NCI-H774 (cell line): ENCODE results near the gene SYCP2.
"Not testable (repeated sequence)": the region's sequence is repeated elsewhere in the genome, so short reads cannot be mapped to it uniquely, and the experiment has no call there.

Source experiments
- DNase-seq: peaks from one replicate; lab custom pipeline; 2025; lab: John Stamatoyannopoulos, UW

The SYCP2 gene, protein sequence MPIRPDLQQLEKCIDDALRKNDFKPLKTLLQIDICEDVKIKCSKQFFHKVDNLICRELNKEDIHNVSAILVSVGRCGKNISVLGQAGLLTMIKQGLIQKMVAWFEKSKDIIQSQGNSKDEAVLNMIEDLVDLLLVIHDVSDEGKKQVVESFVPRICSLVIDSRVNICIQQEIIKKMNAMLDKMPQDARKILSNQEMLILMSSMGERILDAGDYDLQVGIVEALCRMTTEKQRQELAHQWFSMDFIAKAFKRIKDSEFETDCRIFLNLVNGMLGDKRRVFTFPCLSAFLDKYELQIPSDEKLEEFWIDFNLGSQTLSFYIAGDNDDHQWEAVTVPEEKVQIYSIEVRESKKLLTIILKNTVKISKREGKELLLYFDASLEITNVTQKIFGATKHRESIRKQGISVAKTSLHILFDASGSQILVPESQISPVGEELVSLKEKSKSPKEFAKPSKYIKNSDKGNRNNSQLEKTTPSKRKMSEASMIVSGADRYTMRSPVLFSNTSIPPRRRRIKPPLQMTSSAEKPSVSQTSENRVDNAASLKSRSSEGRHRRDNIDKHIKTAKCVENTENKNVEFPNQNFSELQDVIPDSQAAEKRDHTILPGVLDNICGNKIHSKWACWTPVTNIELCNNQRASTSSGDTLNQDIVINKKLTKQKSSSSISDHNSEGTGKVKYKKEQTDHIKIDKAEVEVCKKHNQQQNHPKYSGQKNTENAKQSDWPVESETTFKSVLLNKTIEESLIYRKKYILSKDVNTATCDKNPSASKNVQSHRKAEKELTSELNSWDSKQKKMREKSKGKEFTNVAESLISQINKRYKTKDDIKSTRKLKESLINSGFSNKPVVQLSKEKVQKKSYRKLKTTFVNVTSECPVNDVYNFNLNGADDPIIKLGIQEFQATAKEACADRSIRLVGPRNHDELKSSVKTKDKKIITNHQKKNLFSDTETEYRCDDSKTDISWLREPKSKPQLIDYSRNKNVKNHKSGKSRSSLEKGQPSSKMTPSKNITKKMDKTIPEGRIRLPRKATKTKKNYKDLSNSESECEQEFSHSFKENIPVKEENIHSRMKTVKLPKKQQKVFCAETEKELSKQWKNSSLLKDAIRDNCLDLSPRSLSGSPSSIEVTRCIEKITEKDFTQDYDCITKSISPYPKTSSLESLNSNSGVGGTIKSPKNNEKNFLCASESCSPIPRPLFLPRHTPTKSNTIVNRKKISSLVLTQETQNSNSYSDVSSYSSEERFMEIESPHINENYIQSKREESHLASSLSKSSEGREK (N-terminal part only)

DNA sequence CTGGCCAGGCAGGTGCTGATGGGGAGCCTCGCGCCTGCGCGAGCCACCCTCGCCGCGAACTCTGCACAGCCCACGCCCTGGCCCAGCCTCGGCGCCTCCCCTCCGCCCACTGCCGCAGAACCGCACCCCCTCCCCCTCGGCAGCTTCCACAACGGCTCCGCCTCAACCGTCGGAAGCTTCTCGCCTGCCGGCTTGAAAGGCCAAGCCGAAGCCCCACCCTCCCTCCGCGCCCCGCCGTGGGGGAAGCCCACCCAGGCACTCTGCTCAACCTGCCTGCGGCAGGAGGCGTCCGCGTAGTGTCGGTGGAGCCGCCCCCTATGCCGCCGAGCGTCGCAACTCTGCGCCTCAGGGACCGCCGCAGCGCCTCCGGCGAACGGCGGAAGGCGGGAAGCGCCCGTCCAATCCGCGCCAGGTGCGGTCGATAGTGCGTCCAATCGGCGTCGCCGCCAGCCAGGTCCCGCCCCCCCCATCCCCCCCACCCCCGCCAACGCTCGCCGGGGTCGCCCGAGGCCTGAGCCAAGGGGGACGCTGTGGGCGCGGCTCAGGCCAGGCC lies at the start of gene SYCP2:
Gene SYCP2, minus strand, starts transcription at position 342 of the 553 bp plus-strand sequence. CDS start 11,224 bp downstream, outside the sequence.
- no peak for DNase-seq

DNA sequence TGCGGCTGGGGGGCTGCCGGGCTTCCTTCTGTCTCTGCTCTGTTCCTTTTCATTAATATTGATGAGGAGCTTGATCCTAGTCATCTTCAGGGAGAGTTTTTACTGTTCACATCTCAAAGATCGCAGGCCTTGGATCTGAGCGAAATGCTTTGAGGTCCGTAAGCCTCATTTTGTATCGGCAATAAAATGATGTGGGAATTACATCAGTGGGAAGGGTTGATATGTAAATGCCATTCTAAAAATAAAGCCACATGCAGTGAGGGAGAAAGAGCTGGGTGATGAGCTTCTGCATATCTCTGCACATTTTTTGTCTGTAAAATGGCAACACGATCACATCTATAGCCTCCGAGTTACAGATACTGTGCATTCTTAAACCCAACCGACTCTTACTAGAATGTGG lies 49.6 kb upstream of the SYCP2 start:
- no peak for DNase-seq

GRCh38 chr20:59977086-59977485 lies 43.6 kb upstream of the SYCP2 start:
- DNase-seq: no peak

- no peak for DNase-seq
Measured at GRCh38 chr20:59976156-59976782, 42.8 kb upstream of the SYCP2 start.

GRCh38 chr20:59972037-59972801 lies 38.8 kb upstream of the SYCP2 start:
- no peak for DNase-seq

- no peak for DNase-seq
Measured at GRCh38 chr20:59971428-59971827, 38.0 kb upstream of the SYCP2 start.

- DNase-seq: no peak
Measured at GRCh38 chr20:59966428-59966827, 33.0 kb upstream of the SYCP2 start.

GRCh38 chr20:59962155-59962554 lies 28.7 kb upstream of the SYCP2 start:
- no peak for DNase-seq

DNA sequence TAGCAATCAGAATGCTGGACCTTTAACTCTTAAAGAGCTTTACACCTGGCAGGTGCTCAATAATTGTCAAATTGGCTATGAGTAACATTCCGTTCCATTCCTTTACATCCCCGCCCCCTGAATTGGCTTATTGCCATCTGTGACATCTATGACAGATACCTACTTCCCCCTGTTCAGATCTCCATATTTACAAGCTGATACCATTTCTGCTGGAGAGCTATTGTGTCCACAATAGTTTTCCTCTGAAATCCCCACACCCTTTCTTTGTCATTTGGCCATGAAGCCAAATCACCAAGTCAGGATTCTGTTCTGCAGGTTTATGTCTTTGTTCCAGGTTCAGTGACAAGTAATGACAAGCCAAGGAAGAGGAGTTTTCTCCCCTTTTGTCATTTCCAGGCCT lies 28.0 kb upstream of the SYCP2 start:
- no peak for DNase-seq

- peak; percentile 28 for DNase-seq
Measured at GRCh38 chr20:59958626-59959025, 25.2 kb upstream of the SYCP2 start.

DNA sequence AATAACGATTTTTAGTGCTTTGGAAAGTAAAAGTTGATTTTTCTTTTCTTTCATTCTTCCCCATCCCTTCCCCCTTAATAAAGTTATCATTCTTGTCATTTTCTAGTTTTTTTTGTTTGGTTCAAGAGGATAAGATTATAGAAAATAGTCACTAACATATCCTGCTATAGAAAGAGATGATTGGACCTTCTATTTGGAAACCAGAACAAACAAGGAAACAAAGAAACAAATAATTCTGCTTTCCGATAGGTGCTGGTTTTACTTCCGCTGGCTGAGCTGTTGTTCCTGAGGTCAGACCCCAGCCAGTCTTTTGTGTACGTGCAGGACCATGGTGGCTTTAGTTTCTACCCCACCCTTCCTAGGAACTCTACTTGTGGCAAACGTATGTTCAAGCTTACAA lies 24.7 kb upstream of the SYCP2 start, which contains the start of gene CDH26:
Gene CDH26, plus strand, starts transcription at position 301 of the 400 bp plus-strand sequence. CDS start 304 bp downstream, outside the sequence.
- DNase-seq: peak; percentile 23

DNA sequence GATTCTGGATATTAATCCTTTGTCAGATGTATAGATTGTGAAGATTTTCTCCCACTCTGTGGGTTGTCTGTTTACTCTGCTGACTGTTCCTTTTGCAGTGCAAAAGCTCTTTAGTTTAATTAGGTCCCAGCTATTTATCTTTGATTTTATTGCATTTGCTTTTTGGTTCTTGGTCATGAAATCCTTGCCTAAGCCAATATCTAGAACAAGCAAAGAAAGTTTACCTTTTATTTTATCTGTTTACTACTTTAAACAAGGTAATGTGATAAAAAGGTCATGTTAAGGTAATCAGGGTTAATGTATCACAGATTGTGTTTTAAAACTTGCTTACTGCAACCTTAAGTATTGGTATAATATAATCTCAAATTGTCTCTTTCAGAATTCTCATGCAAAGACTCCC lies 24.1 kb upstream of the SYCP2 start:
- not testable (repeated sequence) for DNase-seq

- DNase-seq: no peak
Measured at GRCh38 chr20:59955131-59955796, 21.8 kb upstream of the SYCP2 start.

DNA sequence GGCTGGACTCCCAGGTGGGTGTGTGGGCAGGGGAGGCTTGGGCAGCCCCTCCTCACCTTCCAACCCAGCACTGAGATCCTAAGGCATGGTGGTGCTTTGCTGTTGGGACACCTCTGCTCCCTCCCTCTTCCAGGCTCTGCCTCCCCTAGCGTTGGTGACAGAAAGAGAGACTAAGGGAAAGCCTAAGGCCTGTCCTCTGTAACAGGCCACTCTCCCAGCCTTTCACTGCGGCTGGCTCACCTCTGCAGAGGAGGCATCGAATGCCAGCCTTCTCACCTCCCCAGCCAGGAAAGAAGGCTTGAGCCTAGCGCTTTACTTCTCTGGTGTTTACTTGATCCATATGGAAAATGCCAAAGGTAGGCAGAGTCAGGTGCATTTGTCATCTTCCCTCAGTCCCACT lies 21.3 kb upstream of the SYCP2 start:
- no peak for DNase-seq

GRCh38 chr20:59949911-59950310 lies 16.5 kb upstream of the SYCP2 start:
- DNase-seq: no peak

DNA sequence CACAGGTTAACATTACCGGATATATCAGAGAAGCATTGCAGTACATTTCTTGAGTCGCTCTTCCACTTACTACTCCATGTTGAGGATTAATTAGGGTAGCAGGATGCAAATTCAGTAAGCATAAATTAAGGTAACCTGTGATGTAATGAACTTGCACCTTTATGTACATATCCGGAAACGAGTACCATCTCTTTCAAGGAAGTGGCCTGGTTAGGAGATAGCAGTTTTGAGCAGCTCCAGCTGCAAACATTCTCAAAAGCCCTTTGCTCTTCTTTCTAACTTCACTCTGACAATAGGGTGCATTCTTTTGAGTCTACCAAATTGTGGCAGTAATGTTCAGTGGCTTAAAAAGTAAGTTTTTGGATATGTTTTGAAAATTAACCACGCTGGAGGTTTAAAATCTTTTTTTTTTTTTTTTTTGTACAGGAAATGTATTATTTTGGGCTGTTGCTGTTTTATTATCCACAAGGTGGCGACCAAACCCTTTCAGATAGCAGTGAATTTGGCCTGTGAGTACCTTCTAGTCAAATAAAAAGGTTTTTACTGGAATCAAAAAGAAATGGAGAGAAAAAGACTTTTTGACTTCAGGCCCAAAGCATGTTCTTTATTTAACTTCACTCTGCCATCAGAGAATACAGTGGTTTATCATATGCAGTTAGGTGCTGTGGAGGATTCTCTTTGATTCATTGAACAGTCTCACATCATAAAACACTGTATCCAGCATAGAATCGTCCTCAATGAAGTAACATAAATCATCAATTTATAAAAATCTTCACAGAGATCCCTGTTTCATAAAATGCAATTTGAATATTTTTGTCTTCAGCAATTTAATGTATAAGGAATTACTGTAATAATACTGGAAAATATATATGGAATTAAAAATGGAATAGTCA lies 15.6 kb upstream of the SYCP2 start:
- DNase-seq: peak; percentile 52

- no peak for DNase-seq
Measured at GRCh38 chr20:59948212-59948611, 14.8 kb upstream of the SYCP2 start.

DNA sequence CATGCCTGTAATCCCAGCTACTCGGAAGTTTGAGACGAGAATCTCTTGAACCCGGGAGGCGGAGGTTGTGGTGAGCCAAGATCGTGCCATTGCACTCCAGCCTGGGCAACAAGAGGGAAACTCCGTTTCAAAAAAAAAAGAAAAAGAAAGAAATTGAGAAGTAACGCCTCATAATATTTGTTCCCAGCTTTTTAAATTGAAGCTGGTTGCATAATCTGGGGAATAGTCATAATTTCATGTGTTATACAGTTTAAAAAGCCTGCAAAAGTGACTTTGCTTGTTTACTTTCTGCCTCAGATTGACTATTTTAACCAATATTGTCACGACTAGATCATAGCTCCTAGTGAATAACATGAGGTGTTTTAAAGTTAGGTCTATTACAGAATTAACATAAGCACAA lies 13.9 kb upstream of the SYCP2 start:
- DNase-seq: no peak

GRCh38 chr20:59945731-59946130 lies 12.3 kb upstream of the SYCP2 start:
- no peak for DNase-seq
